HG03103 (cell line): ENCODE measurements around the gene NLRP7.
"Not testable (repeated sequence)": the region's sequence is repeated elsewhere in the genome, so short reads cannot be mapped to it uniquely, and the experiment has no call there.

Experiments used
- ATAC-seq: cut with Tn5 transposase; IDR thresholded peaks from one replicate; pipeline ENCODE4 v1.9.1; 2021; ENCODE audit warnings: low read depth; ENCODE audit not compliant: unreplicated experiment

Gene NLRP7

DNA sequence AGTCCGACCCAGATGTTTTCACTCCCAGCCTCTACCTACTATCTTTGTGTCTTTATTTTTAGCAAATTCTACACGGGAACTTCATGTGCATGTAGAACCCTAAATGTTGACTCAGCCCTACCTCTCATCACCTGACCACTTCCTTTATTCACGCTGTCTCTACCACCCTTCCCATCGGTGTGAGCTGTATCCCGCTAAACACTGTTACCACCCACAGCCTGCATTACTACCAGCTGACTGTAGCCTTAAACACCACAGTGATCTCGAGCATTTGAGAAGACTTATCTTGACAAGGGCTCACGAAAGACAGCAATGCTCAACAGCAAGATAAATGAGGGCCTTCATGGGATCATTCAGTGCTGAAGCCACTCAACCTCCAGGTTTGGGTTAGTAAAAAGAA is 26.2 kb downstream of the NLRP7 start:
- no peak for ATAC-seq

DNA sequence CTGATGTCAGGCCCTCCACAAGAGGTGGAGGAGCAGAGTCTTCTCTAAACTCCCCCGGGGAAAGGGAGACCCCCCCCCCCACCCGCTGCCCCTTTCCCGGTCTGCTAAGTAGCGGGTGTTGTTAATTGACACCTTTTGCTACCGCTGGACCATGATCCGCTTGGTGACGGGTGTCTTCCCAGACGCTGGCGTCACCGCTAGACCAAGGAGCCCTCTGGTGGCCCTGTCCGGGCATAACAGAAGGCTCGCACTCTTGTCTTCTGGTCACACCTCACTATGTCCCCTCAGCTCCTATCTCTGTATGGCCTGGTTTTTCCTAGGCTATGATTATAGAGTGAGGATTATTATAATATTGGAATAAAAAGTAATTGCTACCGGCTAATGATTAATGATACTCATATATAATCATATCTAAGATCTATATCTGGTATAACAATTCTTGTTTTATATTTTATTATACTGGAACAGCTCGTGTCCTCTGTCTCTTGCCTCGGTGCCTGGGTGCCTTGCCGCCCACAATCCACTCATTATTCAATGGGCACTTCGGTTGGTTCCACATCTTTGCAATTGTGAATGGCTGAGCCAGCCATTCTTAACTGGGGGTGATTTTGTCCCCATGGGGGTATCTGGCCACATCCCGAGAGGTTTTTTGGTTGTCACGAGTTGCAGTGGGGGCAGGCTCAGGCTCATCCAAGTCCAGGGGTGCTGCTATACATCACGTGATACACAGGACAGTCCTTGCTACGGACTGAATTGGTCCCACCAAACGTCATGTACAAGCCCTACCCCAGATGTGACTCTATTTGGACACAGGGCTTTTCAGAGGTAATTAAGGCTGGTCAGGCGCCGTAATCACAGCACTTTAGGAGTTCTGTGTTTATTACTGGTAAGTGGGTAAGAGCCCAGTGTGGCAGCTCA is 27.4 kb downstream of the NLRP7 start:
- ATAC-seq, result not testable (repeated sequence)

DNA sequence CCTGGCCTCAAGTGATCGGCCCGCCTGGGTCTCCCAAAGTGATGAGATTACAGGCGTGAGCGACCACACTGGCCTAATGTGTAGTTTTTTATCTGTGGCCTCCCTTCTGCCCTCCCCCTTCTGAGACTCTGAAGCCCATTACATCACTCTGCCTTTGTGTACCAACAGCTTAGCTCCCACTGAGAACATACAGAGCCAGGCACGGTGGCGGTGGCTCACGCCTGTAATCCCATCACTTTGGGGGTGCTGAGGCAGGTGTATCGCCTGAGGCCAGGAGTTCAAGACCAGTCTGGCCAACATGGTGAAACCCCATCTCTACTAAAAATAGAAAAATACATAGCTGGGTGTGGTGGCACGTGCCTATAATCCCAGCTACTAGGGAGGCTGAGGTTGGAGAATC is 28.8 kb downstream of the NLRP7 start:
- ATAC-seq, result no peak

DNA sequence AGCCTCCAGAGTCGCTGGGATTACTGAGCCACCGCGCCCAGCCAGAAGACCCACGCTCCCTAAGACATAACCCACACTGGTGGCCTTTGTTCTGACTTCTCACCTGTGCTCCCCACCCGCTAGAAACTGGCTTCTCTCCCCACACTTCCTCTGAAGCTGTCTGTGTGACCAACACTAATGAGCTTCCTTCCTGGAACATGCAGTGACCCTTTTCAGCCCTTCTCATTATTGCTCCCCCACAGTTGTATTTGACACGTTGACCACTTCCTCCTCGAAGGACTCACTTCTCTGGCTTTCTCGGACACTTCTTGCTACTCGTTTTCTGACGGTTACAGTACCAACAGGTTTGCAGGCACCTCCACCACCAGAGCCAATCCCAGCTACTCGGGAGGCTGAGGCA is 30.5 kb downstream of the NLRP7 start:
- ATAC-seq, result no peak

DNA sequence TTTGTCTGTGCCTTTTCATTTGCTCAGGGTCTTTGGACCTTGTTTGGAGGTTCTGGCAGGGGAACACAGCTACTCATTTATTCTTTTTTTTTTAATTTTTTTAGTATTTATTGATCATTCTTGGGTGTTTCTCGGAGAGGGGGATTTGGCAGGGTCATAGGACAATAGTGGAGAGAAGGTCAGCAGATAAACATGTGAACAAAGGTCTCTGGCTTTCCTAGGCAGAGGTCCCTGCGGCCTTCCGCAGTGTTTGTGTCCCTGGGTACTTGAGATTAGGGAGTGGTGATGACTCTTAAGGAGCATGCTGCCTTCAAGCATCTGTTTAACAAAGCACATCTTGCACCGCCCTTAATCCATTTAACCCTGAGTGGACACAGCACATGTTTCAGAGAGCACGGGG is 39.4 kb downstream of the NLRP7 start:
- not testable (repeated sequence) for ATAC-seq

DNA sequence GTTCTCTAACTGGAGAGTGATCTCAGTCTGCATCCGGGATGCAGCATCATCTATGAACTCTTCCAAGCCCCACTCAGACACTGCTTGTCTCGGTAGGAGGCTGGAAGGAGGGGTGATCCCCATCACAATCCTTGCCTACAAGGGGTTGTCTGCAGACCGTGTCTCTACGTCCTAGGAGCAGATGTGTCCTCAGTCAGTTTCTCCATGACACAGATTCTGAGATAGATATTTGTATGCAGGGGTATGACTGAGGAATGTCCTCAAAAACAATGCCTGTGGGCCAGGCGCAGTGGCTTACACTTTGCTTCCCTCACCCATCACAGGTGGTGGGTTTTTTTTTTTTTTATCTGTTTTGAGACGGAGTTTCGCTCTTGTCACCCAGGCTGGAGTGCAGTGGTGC is 40.5 kb downstream of the NLRP7 start:
- ATAC-seq, result no peak

DNA sequence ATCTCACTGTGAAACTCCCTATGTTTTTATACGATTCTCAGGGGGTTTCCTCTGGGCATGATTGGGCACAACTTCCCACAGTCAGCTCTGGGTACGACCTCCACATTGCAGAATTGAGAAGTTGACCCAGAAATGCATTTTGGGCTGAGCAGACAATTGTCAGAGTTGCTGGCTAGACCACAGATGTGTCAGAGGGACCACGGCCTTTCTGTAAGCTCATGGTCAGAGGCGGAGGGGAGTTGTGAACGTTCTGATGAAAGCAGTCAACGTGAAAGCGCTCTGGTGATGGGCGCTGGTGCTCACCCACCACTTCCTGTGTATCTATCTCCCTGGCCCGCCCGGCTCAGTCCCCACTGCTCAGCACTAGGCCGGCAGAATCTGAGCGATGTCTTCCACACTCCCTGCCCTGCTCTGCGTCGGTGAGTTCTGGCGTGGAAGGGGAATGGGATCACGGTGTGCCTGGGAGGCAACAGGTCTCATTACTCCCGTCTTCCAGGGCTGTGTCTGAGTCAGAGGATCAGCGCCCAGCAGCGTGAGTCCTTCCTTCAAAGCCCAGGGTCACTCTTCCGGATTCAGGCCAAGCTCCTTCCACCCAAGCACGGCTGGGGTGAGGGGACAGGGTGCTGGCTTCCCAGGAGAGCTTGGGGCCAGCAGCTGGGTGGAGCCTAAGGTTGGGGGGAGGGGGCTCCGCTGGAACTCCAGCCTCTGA is 41.4 kb downstream of the NLRP7 start, which contains the start of gene NCR1:
Gene NCR1, plus strand, starts transcription at position 346 of the 709 bp plus-strand sequence. Its CDS starts 40 bp downstream, at position 386.
- ATAC-seq, result no peak

DNA sequence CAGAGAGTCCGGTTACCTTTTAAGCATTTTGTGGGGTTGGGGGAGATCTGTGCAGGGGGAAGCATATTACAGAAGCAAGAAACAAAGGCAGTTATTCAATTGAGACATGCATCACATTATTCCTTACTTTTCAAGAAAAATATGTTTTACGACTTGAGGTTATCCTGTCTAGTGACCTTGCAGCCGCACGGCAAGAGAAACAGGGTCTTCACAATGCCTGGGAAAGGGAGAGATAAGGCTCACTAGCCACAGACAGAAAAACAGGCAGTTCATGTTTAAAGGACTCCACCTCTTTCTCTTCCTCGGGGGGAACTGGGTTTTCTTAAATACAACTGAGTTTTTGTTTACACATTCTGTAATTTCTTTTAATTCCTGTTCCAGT is 41.9 kb downstream of the NLRP7 start:
- ATAC-seq, result no peak

DNA sequence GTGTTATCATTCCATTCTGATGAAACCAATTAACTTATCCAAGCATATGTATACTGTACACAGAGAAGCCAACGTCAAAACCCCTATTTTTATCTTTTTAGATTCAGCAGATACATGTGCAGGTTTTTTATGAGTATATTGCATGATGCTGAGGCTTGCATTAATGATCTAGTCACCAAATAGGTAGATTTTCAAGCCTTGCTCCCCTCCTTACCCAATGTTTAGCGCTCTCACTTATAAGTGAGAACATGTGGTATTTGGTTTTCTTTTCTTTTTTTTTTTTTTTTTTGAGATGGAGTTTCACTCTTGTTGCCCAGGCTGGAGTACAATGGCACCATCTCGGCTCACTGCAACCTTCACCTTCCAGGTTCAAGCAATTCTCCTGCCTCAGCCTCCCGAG is 43.1 kb downstream of the NLRP7 start:
- not testable (repeated sequence) for ATAC-seq

DNA sequence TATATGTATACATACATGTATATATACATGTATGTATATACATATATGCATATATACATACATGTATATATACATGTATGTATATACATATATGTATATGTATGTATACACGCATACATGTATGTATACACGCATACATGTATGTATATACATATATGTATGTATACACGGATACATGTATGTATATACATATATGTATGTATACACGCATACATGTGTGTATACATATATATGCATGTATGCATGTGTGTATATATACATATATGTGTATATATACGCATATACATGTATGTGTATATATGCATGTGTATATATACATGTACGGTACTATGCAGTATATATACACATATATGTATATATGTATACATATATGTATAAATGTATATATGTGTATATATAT is 44.0 kb downstream of the NLRP7 start:
- ATAC-seq, result no peak

DNA sequence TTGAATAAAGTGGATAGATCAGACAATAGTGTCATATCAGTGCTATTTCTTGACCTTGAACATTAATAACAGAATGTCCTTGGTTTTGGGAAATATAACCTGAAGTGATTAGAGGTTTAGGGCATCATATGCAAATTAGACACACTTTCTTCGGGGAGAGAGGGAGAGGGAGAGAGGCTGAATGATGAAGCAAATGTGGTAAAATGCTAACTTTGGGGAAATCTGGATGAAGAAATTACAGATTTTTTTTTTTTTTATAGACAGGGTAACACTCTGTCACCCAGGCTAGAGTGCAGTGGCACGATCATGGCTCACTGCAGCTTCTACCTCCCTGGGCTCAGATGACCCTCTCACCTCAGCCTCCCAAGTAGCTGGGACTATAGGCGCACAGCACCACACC is 45.3 kb downstream of the NLRP7 start:
- no peak for ATAC-seq

DNA sequence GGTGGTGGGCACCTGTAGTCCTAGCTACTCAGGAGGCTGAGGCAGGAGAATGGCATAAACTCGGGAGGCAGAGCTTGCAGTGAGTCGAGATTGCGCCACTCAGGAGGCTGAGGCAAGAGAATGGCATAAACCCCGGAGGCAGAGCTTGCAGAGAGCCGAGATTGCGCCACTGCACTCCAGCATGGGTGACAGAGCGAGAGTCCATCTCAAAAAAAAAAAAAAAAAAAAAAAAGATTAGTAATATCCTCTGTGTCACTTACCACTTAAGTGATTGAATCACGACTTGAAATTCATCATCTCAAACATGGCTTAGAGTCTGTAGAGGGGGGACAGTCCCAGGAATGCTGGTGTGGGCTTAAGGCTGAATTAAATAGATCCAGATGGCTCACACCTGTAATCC is 46.2 kb downstream of the NLRP7 start:
- ATAC-seq, result not testable (repeated sequence)

DNA sequence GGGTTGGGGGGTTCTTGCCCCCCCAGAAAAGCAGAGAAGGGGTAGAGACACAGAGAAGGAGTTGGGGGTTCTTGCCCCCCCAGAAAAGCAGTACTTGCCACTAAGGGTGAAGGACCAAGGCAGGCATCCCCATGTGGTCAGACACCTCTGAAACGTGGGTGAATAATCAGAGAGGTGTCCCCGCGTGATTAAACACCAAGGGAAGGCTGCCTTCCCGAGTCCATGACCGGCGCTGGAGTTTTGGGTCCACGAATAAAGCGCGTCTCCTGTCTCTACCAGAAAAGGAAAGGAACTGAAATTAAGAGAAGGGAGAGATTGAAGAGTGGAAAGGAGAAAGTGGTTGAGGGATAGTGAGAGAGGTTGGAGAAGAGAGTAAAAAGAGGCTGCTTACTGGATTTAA is 47.7 kb downstream of the NLRP7 start:
- ATAC-seq, result not testable (repeated sequence)

DNA sequence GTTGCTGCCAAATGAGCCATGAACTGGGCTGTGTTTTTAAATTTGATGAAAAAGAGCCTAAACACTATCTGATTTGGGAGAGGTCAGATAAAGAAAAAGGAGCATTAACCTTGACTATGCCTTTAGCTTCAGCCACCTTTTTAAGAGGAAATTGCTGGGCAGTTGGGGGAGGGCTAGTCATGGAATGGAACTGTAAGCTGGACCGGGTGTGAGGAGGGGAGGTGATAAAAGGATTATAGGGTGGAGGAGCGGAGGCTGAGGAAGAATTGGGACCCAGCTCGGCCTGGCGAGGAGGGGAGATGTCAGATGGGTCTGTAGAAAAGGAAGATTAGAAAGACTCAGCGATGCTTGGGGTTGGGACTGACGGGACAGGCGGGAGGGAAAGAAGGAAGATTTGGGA is 48.6 kb downstream of the NLRP7 start:
- ATAC-seq, result not testable (repeated sequence)

DNA sequence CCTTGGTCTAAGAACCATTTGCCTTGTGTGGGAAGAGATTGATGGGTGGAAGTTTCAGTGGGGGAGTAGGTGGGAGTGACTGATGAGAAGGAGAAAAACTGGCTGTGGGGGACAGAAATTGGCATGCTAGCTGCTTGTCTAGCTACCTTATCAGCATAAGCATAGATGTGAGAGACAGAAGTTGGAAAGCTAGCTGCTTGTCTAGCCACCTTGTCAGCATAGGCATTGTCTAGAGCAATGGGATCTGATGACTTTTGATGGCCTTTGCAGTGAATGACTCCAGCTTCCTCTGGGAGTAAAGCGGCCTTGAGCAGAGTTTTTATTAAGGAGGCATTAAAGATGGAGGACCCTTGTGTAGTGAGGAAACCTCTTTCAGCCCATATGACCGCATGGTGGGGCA is 51.3 kb downstream of the NLRP7 start:
- ATAC-seq, result no peak

DNA sequence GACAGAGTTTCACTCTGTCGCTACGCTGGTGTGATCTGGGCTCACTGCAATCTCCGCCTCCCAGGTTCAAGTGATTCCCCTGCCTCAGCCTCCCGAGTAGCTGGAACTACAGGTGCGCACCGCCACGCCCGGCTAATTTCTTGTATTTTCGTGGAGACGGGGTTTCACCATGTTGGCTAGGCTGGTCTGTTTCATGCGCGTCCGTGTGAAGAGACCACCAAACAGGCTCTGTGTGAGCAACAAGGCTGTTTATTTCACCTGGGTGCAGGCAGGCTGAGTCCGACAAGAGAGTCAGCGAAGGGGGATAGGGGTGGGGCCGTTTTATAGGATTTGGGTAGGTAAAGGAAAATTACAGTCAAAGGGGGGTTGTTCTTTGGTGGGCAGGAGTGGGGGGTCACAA is 53.2 kb downstream of the NLRP7 start:
- not testable (repeated sequence) for ATAC-seq

DNA sequence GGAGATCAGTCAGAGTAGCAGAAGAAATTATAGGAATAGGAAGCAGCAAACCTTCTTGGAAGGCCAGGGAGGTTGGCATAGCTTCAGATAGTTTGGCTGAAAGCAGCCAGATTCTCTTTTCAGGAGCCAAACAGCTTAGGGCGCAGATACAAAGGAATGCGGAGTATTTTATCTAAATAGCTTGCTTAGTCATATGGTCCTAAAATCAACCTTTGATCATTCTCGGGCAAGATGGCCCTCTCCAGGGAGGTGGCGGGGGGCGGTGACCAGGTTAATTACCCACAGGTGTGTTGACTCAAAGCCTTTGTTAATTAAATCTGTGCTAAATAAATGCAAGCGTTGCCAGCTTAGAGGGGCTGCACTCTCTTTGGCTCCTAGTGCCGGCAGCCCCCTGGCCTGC is 53.9 kb downstream of the NLRP7 start:
- ATAC-seq, result no peak

DNA sequence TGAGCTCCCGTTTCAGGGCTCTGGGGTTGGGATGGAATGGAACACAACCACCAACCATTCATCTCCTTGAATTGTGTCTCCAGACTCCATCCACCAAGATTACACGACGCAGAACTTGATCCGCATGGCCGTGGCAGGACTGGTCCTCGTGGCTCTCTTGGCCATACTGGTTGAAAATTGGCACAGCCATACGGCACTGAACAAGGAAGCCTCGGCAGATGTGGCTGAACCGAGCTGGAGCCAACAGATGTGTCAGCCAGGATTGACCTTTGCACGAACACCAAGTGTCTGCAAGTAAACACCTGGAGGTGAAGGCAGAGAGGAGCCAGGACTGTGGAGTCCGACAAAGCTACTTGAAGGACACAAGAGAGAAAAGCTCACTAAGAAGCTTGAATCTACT is 57.8 kb downstream of the NLRP7 start:
- no peak for ATAC-seq

DNA sequence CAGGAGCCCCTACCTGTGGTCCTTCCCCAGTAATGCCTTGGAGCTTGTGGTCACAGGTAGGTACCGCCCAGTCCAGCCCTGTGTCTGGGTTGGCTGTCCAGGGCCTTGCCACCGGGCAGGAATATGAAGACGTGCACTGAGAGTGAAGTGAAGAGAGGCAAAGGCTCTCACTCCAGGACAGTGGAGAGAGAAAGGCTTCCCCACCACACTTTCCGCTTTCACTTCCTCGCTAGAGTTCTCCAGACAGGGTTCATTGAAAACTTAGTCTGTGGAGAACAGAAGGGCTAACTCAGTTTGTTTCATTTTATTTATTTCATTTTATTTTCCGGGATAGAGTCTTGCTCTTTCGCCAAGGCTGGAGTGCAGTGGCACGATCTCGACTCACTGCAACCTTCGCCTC is 59.1 kb downstream of the NLRP7 start:
- no peak for ATAC-seq

DNA sequence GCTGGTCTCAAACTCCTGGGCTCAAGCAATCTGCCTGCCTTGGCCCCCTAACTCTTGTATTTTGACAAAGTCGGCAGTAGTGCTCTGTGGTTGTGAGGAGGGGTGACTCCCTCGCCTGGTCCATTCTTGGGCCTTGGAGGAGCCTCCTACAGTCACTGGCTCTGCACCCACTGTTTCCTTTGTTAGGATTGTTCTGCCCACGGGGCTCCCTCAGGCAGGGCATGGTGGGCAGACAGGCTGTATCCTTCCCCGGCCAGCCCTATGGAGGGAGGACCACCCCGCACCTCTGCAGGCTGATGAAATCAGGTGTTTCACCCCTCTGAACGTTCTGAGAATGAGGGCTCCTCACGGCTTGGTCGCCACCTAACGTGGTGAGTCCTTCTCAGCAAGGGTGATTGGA is 64.1 kb downstream of the NLRP7 start:
- ATAC-seq, result no peak

DNA sequence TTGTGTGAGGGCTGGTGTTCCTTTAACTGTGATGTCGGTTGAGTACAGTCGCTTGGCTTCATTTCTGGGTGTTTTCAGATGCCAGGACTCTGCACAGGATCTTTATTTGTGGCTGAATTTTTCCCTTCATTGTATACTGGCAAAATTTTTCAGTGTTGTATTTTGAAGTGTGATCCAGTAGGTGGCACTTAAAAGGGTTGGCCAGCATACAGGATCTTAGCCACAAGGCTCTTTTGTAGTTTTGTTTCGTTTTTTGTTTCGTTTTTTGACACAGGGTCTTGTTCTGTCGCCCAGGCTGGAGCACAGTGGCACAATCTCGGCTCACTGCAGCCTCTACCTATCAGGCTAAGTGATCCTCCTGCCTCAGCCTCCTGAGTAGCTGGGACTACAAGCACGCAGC is 64.6 kb downstream of the NLRP7 start:
- ATAC-seq, result no peak

DNA sequence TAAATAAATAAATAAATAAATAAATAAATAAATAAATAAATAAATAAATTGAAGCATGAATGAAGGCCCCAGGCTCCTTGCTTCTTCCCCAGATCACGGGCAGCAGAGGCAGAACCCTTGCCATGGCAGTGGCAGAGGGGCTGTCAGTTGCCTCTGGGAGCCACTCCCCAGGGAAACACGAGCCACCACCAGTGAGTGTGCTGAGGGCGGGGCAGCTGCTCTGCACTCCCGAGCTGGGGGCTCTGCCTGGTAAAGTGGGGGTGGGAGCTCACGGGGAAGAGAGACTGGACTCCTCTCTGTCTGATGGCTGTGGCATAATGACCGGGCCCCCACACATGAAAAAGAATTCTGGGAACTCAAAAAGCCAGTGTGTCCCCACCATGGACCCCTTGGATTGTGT is 65.4 kb downstream of the NLRP7 start:
- no peak for ATAC-seq
